T47D (cell line): ENCODE results near the gene ATXN1.

ENCODE experiments used
- DNase-seq, 2 experiments: peaks; one replicate each; pipeline versions ENCODE4 v3.0.0 to v3.0.0-alpha.2; 2011 to 2012; ENCODE audit warnings: low read depth in 1 of 2, low spot score in 1 of 2
- JUND ChIP-seq: IDR thresholded peaks from 2 replicates; pipeline ENCODE4 v1.6.1; 2012; ENCODE audit warnings: low read depth
- in situ Hi-C: cut with HindIII; loops from 2 replicates; pipeline ENCODE4 v1.10.0; 2016; ENCODE audit warnings: low sequenced_read_pairs, low pct_unique_long_range_greater_than_20kb

Gene ATXN1

DNA sequence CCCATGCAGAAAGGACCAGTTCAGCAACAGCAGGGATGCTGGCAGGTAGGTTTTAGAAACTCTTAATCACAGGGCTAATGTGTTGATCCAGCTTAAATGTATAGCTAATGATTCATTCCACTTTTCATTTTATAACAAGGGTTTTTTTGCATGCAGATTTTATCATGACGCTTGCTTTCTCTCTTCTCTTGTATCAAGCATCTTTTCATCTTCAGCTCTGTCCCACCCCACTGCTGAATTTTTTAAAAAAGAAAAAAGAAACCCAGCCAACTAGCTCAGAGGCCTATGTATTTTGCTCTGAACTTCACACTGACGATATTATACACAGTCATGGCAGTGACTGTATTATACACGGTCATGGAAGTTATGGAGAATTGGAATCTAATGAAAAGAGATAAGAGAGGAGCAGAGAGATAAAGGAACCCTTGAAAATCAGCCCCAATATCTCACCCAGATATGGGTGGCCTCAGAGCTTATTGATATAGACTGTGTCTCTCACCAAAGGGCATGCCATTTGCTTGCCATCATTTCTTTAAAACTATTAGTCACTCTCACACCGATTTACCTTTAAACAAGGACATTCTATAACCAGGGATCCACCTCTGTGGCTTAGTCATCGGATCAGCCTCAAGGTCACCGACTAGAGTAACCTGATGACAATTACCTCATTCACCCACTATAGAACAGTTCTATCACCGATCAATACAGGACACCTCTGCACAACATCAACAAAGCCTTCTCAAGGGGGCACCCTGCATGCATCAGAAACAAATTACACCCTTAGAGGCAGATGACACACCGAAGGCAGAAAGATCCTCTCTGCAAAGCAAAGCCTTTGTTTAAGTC lies 222.0 kb downstream of the ATXN1 start:
- TF ChIP-seq JUND = no peak
- in situ Hi-C loops = no loop called here
- no peak for DNase-seq

DNA sequence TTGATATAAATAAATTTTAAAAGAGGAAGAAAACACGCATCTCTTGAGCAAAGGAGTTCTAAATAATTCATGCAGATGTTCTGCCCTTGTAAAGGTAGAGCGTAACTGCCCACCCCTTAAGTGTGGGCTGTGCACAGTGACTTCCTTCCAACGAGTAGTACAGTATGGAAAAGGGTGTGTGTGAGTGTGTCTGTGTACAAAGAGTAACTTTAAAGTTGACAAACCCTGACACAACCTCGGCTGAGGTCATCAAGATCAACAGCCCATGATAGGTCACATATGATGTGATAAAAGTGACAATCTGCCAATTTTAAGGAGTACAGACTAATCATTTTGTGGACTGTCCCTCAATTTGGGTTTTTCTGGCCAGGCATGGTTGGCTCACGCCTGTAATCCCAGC lies 225.7 kb downstream of the ATXN1 start:
- TF ChIP-seq JUND = no peak
- no peak for DNase-seq
- in situ Hi-C loops = no loop called here

DNA sequence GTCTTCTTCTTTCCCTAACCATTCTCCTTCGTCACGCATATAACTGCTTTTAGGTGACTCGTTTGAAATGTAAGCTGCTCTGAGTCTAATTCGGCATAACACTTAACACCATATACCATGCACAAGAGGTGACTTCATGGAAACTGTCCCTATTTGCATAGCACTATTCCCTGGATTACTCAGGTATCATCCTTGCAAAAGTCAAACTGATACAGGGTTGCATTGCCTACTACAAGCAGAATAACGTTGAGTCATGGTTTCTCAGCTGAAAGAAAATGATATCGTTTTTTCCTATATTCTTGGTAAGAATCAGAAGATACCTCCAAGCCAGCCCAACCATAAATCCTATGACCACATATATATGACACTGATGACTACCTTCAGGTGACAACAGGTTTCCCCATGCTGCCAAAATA lies 227.5 kb downstream of the ATXN1 start:
- in situ Hi-C loops = no loop called here
- no peak for TF ChIP-seq JUND

DNA sequence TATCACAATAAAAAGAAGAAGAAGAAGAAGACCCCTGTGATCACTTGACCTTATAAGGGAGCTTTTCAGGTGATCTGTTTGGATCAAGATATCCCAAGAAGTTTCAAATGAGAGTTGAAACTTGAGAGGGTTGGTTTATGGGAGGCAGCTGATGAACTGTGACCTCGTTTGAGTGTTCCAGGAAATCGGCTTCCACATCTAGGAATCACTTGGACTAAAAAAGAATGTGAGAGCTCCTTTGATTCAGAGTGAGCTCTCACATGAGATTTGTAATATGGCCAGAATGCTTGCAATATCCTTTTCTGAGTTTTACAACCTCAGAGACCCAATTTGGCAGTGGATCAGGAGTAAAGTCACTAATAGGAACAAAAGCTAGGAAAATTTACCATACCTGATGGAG lies 228.1 kb downstream of the ATXN1 start:
- no peak for DNase-seq
- TF ChIP-seq JUND = no peak
- in situ Hi-C loops = no loop called here

More for the DNA sequence above, 227.5 kb downstream of the ATXN1 start:
- no peak for DNase-seq

DNA sequence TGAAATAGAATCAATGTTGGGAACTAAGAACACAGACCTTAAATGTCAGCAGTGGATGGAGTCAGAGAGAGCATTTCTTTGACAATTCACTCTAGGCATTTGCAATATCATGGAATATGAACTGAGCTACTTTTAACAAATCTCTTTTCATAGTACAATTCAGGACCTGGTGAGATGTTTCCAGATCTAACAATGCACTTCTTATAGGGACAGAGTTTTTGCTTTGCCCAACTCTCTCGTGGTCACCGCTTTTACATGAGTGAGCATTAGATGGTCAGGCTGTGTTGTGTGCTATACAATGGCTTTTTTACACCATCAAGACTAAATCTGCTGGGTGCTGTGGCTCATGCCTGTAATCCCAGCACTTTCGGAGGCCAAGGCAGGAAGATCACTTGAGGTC lies 233.6 kb downstream of the ATXN1 start:
- DNase-seq = no peak
- in situ Hi-C loops = no loop called here
- TF ChIP-seq JUND = no peak

DNA sequence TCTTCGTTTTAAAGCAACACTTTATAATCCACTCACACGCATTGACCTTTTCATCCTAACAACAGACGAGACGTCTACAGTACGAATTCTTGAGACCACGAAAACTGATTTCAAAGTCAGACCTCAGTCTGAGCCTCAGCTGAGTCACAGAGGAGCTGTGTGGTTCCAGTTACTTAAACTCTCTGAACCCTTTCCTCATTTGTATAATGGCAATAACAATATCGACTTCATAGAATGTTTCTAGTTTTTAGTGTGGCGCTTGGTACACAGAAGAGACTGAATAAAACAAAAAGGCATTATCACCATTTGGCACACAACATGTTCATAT lies 236.9 kb downstream of the ATXN1 start:
- in situ Hi-C loops = no loop called here
- TF ChIP-seq JUND = no peak
- no peak for DNase-seq

DNA sequence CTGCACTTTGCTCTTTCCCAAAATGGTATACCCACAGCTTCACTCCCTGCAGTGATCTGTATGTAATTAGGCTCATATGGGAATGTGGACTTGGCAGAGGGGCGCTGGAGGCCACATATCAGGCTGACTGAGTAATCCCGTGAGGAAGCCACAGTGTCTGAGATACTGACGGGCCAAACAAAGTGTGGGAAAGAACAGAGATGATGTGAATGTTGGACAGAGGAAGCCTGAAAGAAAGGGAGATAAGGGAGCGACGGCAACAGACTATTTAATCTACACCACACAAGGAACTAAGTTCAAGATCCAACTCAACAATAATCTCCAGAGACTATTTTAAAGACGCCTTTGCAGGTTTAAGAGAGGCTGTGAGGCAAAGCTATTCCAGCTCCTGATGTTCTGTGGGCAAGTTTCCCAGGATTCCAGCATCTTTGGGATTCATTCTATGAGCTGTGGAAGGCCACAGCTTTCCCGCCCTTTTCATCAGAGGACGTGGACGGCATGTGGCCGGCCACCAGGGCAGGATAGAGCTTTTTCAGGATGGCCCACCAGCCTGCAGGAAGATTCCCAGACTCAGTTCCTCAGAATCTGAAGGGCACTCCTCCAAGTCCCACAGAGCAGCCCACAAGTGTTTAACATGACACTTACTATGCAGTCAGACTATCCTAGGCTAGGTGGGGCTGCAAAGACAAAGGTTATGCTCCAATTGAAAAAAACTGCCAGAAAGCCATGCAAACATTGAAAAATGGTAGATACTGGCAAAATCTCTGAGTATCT lies 237.5 kb downstream of the ATXN1 start:
- DNase-seq = no peak
- in situ Hi-C loops = no loop called here
- no peak for TF ChIP-seq JUND

DNA sequence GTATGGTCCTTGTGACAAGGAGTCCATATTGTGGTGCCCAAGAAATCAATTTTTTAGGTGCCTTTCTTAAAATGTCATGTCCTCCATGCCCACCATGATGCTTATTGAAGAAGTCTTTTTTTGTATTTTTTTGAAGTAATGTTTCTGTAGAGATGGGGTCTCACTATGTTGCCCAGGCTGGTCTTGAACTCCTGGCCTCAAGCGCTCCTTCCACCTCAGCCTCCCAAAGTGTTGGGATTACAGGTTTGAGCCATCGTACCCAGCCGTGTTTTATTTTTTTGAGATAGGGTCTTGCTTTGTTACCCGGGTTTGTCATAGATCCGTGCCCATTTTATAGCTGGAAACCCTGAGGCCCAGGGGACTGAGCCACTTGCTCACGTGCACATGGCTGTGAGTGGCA lies 238.3 kb downstream of the ATXN1 start:
- no peak for TF ChIP-seq JUND
- in situ Hi-C loops = no loop called here
- DNase-seq = no peak

DNA sequence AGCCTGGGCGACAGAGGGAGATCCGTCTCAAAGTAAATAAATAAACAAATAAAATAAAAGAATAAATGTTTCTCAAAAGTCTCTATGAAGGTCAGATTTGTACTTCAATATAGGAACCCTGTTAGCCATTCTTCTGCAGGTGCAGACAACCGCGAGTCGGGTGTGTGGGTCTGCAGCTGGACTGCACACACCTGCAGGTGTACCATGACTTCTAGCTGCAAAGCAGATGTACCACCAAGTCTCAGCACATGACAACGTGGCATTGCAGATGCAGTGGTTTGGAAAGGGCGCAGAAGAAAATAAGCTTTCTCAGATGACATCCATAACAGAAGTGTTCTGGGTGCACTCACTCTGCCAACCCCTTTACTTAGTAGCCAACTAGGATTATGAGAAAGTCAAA lies 239.7 kb downstream of the ATXN1 start:
- in situ Hi-C loops = no loop called here
- TF ChIP-seq JUND = no peak

DNA sequence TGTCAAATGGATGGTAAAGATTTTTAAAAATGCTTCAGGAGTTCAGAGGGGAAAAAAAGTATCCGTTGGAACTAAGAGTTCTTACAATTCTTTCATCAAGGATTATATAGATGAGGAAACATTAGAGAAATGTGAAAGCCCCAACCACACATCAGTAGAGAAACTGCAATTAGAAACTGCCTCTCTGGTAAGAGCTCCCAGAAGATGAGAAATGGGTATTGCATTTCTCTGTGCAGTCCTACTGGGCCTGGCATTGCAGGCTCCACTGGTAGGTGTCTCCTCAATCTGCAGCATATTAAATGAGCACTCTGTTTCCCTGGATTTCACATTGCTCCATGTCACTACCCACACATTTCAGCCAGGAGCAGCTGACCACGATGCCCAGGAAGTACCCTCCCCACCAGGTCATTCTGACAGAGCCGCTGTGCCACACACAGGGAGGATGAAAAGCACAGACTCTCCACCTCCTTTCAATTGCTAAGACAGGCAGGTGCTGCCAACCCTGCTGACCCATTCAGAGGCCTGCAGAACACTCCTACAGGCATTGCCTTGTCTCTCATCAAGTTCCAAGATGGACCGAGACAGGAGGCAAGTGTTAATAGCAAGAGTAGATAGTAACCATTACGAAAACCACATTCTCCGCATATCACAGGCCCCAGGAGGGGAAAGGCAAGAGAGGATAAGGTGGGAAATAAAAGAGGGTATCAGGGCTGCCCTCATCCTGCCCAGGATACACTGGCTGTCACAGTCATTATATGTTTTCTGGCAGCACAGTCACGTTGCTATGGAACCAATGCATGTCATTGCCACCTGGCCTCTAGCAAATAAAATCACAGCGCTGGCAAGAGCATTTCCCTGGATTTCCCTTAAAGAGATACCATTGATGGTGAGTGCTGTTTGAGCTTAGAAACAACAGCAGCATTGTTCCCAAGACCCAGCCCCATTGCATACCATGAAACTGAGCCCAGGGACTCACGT lies 241.7 kb downstream of the ATXN1 start:
- in situ Hi-C loops = no loop called here
- DNase-seq = no peak
- TF ChIP-seq JUND = no peak

More for the DNA sequence above, 239.7 kb downstream of the ATXN1 start:
- no peak for DNase-seq

DNA sequence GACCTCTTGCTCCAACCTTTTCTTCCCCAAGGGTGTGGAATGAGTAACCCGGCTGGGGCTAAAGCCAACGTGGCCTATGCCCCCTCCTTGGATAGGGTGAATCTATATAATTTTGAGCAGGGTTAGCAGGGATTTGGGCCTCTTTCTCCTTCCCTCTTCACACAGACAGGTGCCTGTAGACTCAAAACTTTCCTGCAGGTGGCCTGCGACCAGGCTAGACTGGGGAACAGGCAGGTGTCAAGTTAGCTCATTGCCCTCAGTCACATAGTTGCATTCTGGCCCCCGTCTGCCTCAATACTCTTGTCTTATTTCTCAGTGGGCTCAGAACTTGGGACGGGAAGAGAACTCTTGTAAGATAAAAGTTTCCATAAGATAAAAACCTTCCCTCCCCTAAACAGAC lies 243.0 kb downstream of the ATXN1 start:
- in situ Hi-C loops = no loop called here
- DNase-seq = peak in 1 of 2 experiments; percentile 46
- no peak for TF ChIP-seq JUND

DNA sequence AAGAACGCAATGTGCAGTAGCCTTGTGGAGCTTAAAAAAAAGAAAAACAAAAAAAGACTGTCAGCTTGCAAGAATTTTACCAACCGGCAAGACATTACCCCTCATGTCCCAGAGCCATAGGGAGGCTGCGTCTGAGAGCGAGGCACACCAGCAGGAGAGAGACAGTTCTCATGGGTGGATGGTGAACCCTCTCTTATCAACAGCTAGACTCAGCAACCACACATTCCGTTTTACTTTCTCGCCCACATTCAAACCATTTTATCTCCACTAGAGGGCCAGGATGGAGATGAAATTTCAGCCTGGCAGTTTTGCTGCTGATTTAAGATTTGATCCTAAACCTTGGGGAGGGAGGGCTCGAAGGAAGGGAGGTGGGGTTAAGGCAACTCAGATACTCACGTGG lies 247.0 kb downstream of the ATXN1 start:
- peak in 1 of 2 experiments; percentile 53 for DNase-seq
- in situ Hi-C loops = no loop called here
- TF ChIP-seq JUND = no peak
